WERI-Rb-1 (cell line): ENCODE results near the gene ORMDL2.

Source experiments
- DNase-seq: peaks from one replicate; pipeline ENCODE4 v3.0.0-alpha.2; 2020
- H3K27ac ChIP-seq: fragments of 250-450 bp; sonication (Bioruptor Pico); 2 replicates; pipeline ENCODE4 v1.5.1; 2020; ENCODE audit warnings: mild to moderate bottlenecking, moderate library complexity
- H3K27me3 ChIP-seq: fragments of 250-450 bp; sonication (Bioruptor Pico); 2 replicates; pipeline ENCODE4 v1.5.1; 2021; ENCODE audit warnings: mild to moderate bottlenecking, low read depth, moderate library complexity; ENCODE audit not compliant: insufficient read depth, severe bottlenecking
- H3K36me3 ChIP-seq: fragments of 250-450 bp; sonication (Bioruptor Pico); 2 replicates; pipeline ENCODE4 v1.5.1; 2020; ENCODE audit warnings: mild to moderate bottlenecking, moderate library complexity
- H3K4me3 ChIP-seq: 2 replicates; pipeline ENCODE4 v1.5.1; 2011; ENCODE audit warnings: low read depth, mild to moderate bottlenecking, control low read depth, low read length
- H3K9me3 ChIP-seq: fragments of 250-450 bp; sonication (Bioruptor Pico); 2 replicates; pipeline ENCODE4 v1.5.1; 2021; ENCODE audit warnings: mild to moderate bottlenecking, moderate library complexity; ENCODE audit not compliant: severe bottlenecking
- CTCF ChIP-seq: IDR thresholded peaks from 2 replicates; pipeline ENCODE4 v1.5.1; 2011; ENCODE audit warnings: low read depth, mild to moderate bottlenecking, control low read depth, inconsistent platforms, low read length

Gene ORMDL2

GRCh38 chr12:55789893-55790292 lies 27.9 kb upstream of the ORMDL2 start:
- no peaks in the 10 kb centered on the region for H3K27me3 ChIP-seq
- no peak overlapping the region for H3K4me3 ChIP-seq
- TF ChIP-seq CTCF = no peak
- no peaks in the 10 kb centered on the region for H3K9me3 ChIP-seq
- H3K36me3 ChIP-seq = peaks cover 87% of the 10 kb centered on the region
- no peak for DNase-seq
- no peak overlapping the region for H3K27ac ChIP-seq

- H3K9me3 ChIP-seq = no peaks in the 10 kb centered on the region
- H3K27ac ChIP-seq = no peak overlapping the region
- H3K27me3 ChIP-seq = no peaks in the 10 kb centered on the region
- peaks cover 83% of the 10 kb centered on the region for H3K36me3 ChIP-seq
- no peak overlapping the region for H3K4me3 ChIP-seq
- TF ChIP-seq CTCF = no peak
- DNase-seq = no peak
Measured at GRCh38 chr12:55795950-55796349, 21.9 kb upstream of the ORMDL2 start.

GRCh38 chr12:55797068-55797467 lies 20.8 kb upstream of the ORMDL2 start:
- TF ChIP-seq CTCF = peak; percentile 51
- Histone ChIP-seq H3K9me3 (no peaks in the 10 kb centered on the region), H3K36me3 (peaks cover 83% of the 10 kb centered on the region), H3K27me3 (no peaks in the 10 kb centered on the region), H3K27ac (no peak overlapping the region), H3K4me3 (no peak overlapping the region)
- DNase-seq = peak; percentile 37

- H3K36me3 ChIP-seq = peaks cover 83% of the 10 kb centered on the region
- no peak for TF ChIP-seq CTCF
Measured at GRCh38 chr12:55797550-55797949, 20.3 kb upstream of the ORMDL2 start.

GRCh38 chr12:55806982-55807381 lies 10.9 kb upstream of the ORMDL2 start:
- no peaks in the 10 kb centered on the region for H3K27me3 ChIP-seq
- TF ChIP-seq CTCF = no peak
- H3K9me3 ChIP-seq = no peaks in the 10 kb centered on the region
- no peak overlapping the region for H3K27ac ChIP-seq
- no peak overlapping the region for H3K4me3 ChIP-seq
- peaks cover 42% of the 10 kb centered on the region for H3K36me3 ChIP-seq
- no peak for DNase-seq

More at GRCh38 chr12:55797550-55797949, 20.3 kb upstream of the ORMDL2 start:
- no peak for DNase-seq
- no peaks in the 10 kb centered on the region for H3K9me3 ChIP-seq
- H3K27me3 ChIP-seq = no peaks in the 10 kb centered on the region
- no peak overlapping the region for H3K4me3 ChIP-seq
- H3K27ac ChIP-seq = no peak overlapping the region

GRCh38 chr12:55809274-55809673 lies 8.6 kb upstream of the ORMDL2 start:
- no peaks in the 10 kb centered on the region for H3K27me3 ChIP-seq
- TF ChIP-seq CTCF = no peak
- peaks cover 44% of the 10 kb centered on the region for H3K36me3 ChIP-seq
- no peaks in the 10 kb centered on the region for H3K9me3 ChIP-seq
- DNase-seq = no peak
- no peak overlapping the region for H3K4me3 ChIP-seq
- no peak overlapping the region for H3K27ac ChIP-seq
